ENCODE measurements around the gene TRPC4AP. TPM values are rescaled to one million over a fixed set of nuclear protein-coding genes. Genes with fewer than 3 reads are reported as not detected.

TRPC4AP gene
- total RNA-seq, 4 donors from 2014 or later: 62.7 to 101 (median 80.8) TPM

DNA sequence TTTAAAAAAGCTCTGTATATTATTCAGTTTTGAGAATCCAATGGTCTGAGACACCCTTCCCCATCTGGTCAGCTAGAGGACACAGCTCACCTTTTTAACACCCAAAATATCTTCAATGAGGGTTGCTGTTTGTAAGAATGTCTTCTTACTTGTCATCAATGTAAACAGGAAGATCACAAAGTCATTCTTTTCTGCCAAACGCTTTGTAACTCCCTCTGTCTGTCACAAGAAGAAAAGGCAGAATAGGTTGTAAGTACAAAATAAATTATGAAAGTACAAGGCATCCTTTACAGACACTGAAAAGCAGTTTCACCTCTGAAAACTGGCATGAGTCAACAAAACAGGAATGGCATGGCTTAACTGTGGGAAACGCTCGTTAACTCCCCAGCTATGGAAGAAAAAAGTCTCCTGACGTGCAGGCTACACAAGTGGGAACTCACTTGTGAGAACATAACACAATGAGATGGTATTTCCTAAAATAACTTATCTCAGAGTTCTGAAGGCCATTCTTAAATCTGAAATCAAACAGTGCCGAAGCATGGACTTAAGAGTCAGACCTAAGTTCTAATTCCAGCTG is 42.7 kb downstream of the TRPC4AP start:
- Histone ChIP-seq H3K27me3 (no peaks in the 10 kb centered on the region), H3K36me3 (peaks cover 0 to 49% (median 0%) of the 10 kb centered on the region in 3 donors), H3K4me3 (no peak overlapping the region), H3K4me1 (no peaks in the 10 kb centered on the region), H3K9me3 (no peaks in the 10 kb centered on the region), H3K27ac (no peak overlapping the region)
- TF ChIP-seq POLR2A (IDR thresholded peaks at IDR 0.05): no peak
- TF ChIP-seq, protein P1, sequence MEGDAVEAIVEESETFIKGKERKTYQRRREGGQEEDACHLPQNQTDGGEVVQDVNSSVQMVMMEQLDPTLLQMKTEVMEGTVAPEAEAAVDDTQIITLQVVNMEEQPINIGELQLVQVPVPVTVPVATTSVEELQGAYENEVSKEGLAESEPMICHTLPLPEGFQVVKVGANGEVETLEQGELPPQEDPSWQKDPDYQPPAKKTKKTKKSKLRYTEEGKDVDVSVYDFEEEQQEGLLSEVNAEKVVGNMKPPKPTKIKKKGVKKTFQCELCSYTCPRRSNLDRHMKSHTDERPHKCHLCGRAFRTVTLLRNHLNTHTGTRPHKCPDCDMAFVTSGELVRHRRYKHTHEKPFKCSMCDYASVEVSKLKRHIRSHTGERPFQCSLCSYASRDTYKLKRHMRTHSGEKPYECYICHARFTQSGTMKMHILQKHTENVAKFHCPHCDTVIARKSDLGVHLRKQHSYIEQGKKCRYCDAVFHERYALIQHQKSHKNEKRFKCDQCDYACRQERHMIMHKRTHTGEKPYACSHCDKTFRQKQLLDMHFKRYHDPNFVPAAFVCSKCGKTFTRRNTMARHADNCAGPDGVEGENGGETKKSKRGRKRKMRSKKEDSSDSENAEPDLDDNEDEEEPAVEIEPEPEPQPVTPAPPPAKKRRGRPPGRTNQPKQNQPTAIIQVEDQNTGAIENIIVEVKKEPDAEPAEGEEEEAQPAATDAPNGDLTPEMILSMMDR (IDR thresholded peaks at IDR 0.05): no peak
- DNase-seq: no peak

DNA sequence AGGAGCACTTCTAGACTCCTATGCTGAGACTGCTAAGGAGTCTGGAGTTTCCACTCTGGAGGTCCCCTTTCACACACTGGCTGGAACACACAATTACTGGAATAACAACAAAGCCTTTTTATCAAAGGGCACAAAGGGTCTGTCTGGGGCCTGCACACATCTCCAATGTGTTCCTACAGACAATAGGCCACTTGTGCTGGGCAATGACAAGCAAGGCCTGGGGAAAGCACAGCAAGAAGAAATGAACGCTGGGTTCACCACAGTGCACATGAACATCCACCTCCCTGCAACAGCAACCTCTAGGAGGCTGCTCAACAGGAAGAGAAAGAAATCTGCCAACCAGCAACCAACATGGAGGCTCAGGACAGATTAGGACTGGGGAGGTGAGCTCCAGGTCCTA is 43.9 kb downstream of the TRPC4AP start:
- DNase-seq: no peak
- H3K27ac ChIP-seq: no peak overlapping the region

DNA sequence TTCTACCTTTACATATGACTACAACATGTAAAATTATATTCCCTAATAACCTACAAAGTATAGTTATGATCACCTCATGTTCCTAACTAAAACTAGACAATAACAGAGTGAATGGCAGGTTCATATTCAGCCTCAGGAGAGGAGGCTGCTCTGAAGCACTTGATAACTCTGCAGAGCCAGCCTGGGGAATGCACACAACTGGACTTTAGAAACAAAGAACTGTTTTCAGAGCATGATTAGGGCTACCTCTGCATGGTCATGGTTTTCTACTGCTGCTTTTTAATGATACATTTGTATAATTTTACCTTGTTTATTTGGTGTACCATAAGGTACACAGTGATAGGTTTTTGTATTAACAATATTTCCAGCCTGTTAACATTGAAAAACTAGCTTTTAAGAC is 50.3 kb downstream of the TRPC4AP start:
- H3K9me3 ChIP-seq: no peaks in the 10 kb centered on the region
- TF ChIP-seq, protein P1 (IDR thresholded peaks at IDR 0.05): no peak
- no peak for TF ChIP-seq POLR2A (IDR thresholded peaks at IDR 0.05)
- H3K36me3 ChIP-seq: peaks cover 0 to 30% (median 0%) of the 10 kb centered on the region in 3 donors
- H3K4me1 ChIP-seq: peaks cover 0 to 14% (median 5%) of the 10 kb centered on the region in 4 donors
- no peak overlapping the region for H3K27ac ChIP-seq
- no peak for DNase-seq
- no peak overlapping the region for H3K4me3 ChIP-seq
- H3K27me3 ChIP-seq: no peaks in the 10 kb centered on the region

More for the DNA sequence above, 43.9 kb downstream of the TRPC4AP start:
- TF ChIP-seq, protein P1 (IDR thresholded peaks at IDR 0.05): no peak
- no peak for TF ChIP-seq POLR2A (IDR thresholded peaks at IDR 0.05)
- H3K9me3 ChIP-seq: no peaks in the 10 kb centered on the region
- H3K4me3 ChIP-seq: no peak overlapping the region
- no peaks in the 10 kb centered on the region for H3K4me1 ChIP-seq
- peaks cover 0 to 48% (median 0%) of the 10 kb centered on the region in 3 donors for H3K36me3 ChIP-seq
- no peaks in the 10 kb centered on the region for H3K27me3 ChIP-seq

- peak overlapping the region in 3 of 4 donors; percentile 30 to 82 (median 57) for H3K27ac ChIP-seq
- TF ChIP-seq, protein P1 (IDR thresholded peaks at IDR 0.05): no peak
- TF ChIP-seq POLR2A (IDR thresholded peaks at IDR 0.05): no peak
- H3K36me3 ChIP-seq: peaks cover 0 to 42% (median 0%) of the 10 kb centered on the region in 3 donors
- DNase-seq: no peak
- peaks cover 0 to 14% (median 5%) of the 10 kb centered on the region in 4 donors for H3K4me1 ChIP-seq
- H3K4me3 ChIP-seq: no peak overlapping the region
- H3K27me3 ChIP-seq: no peaks in the 10 kb centered on the region
- no peaks in the 10 kb centered on the region for H3K9me3 ChIP-seq
Measured at GRCh38 chr20:35040646-35041045, 52.0 kb downstream of the TRPC4AP start.

- TF ChIP-seq POLR2A (IDR thresholded peaks at IDR 0.05): no peak
- TF ChIP-seq, protein P1 (IDR thresholded peaks at IDR 0.05): no peak
- H3K4me1 ChIP-seq: peaks cover 0 to 14% (median 5%) of the 10 kb centered on the region in 4 donors
- DNase-seq: no peak
- peaks cover 0 to 48% (median 0%) of the 10 kb centered on the region in 3 donors for H3K36me3 ChIP-seq
- H3K9me3 ChIP-seq: no peaks in the 10 kb centered on the region
- H3K27me3 ChIP-seq: no peaks in the 10 kb centered on the region
- H3K4me3 ChIP-seq: no peak overlapping the region
- H3K27ac ChIP-seq: peak overlapping the region in 3 of 4 donors; percentile 30 to 82 (median 57)
Measured at GRCh38 chr20:35039846-35040489, 52.6 kb downstream of the TRPC4AP start.
